Measurements from ENCODE around the gene AGTPBP1.
"Not testable (repeated sequence)": the region's sequence is repeated elsewhere in the genome, so short reads cannot be mapped to it uniquely, and the experiment has no call there.

AGTPBP1 gene

GRCh38 chr9:85630676-85631075 lies 111.1 kb downstream of the AGTPBP1 start:
- DNase-seq, result no peak

GRCh38 chr9:85617141-85617670 lies 124.5 kb downstream of the AGTPBP1 start:
- DNase-seq, result no peak

GRCh38 chr9:85615792-85616191 lies 126.0 kb downstream of the AGTPBP1 start:
- no peak for DNase-seq

- DNase-seq, result peak; percentile 93
These were observed 131.5 kb downstream of the AGTPBP1 start for GRCh38 chr9:85610074-85610860.

GRCh38 chr9:85605905-85606304 lies 135.8 kb downstream of the AGTPBP1 start:
- DNase-seq, result no peak

- DNase-seq, result no peak
These were observed 137.8 kb downstream of the AGTPBP1 start for GRCh38 chr9:85603936-85604335.

GRCh38 chr9:85602742-85603141 lies 139.0 kb downstream of the AGTPBP1 start:
- DNase-seq, result no peak

- DNase-seq, result no peak
These were observed 141.0 kb downstream of the AGTPBP1 start for GRCh38 chr9:85600675-85601263.

- DNase-seq, result no peak
These were observed 142.1 kb downstream of the AGTPBP1 start for GRCh38 chr9:85599540-85600105.

- no peak for DNase-seq
These were observed 147.4 kb downstream of the AGTPBP1 start for GRCh38 chr9:85594316-85594715.

- DNase-seq, result no peak
These were observed 155.1 kb downstream of the AGTPBP1 start for GRCh38 chr9:85586684-85587083.

- no peak for DNase-seq
These were observed 164.3 kb downstream of the AGTPBP1 start for GRCh38 chr9:85577353-85577952.

GRCh38 chr9:85575868-85576267 lies 165.9 kb downstream of the AGTPBP1 start:
- no peak for DNase-seq

- not testable (repeated sequence) for DNase-seq
These were observed 168.2 kb downstream of the AGTPBP1 start for GRCh38 chr9:85573546-85573945.

- not testable (repeated sequence) for DNase-seq
These were observed 168.8 kb downstream of the AGTPBP1 start for GRCh38 chr9:85572917-85573316.

GRCh38 chr9:85569988-85570387 lies 171.8 kb downstream of the AGTPBP1 start:
- no peak for DNase-seq

GRCh38 chr9:85559526-85559925 lies 182.2 kb downstream of the AGTPBP1 start:
- DNase-seq, result no peak

- DNase-seq, result no peak
These were observed 187.4 kb downstream of the AGTPBP1 start for GRCh38 chr9:85554349-85554748.

GRCh38 chr9:85553475-85553874 lies 188.3 kb downstream of the AGTPBP1 start:
- no peak for DNase-seq

GRCh38 chr9:85547599-85547998 lies 194.2 kb downstream of the AGTPBP1 start:
- DNase-seq, result no peak

- DNase-seq, result no peak
These were observed 198.6 kb downstream of the AGTPBP1 start for GRCh38 chr9:85543196-85543595.

GRCh38 chr9:85541876-85542275 lies 199.9 kb downstream of the AGTPBP1 start:
- peak; percentile 7 for DNase-seq

GRCh38 chr9:85536514-85536913 lies 205.2 kb downstream of the AGTPBP1 start:
- no peak for DNase-seq

GRCh38 chr9:85536076-85536475 lies 205.7 kb downstream of the AGTPBP1 start:
- no peak for DNase-seq
